SK-N-SH treated with all-trans-retinoic acid at 6 μM for 48 hours (cell line): ENCODE data around the gene SEMA4B.

Source experiments
- ARNTL ChIP-seq: fragments of 450-650 bp; formaldehyde crosslinking; IDR thresholded peaks from 2 replicates; pipeline ENCODE4 v1.5.0; 2020; ENCODE audit warnings: low read depth, mild to moderate bottlenecking, moderate library complexity, borderline replicate concordance
- CREB5 ChIP-seq: fragments of 250-450 bp; sonication (Bioruptor Pico); IDR thresholded peaks from 2 replicates; pipeline ENCODE4 v1.5.1; 2020; ENCODE audit warnings: low read depth, mild to moderate bottlenecking, moderate library complexity
- CSDC2 ChIP-seq: fragments of 250-450 bp; sonication (Bioruptor Pico); IDR thresholded peaks from 2 replicates; pipeline ENCODE4 v1.5.0; 2020; ENCODE audit warnings: mild to moderate bottlenecking, moderate library complexity
- ESRRG ChIP-seq: fragments of 250-450 bp; sonication (Bioruptor Pico); IDR thresholded peaks from 2 replicates; pipeline ENCODE4 v1.6.1; 2021; ENCODE audit warnings: mild to moderate bottlenecking
- GLIS3 ChIP-seq: fragments of 250-450 bp; sonication (Bioruptor Pico); IDR thresholded peaks from 2 replicates; pipeline ENCODE4 v1.5.0; 2020; ENCODE audit warnings: mild to moderate bottlenecking, moderate library complexity
- POU6F1 ChIP-seq: fragments of 250-450 bp; sonication (Bioruptor Pico); IDR thresholded peaks from 2 replicates; pipeline ENCODE4 v1.8.0; 2021; ENCODE audit warnings: low read depth, mild to moderate bottlenecking, moderate library complexity, borderline replicate concordance
- PPARA ChIP-seq: fragments of 250-450 bp; sonication (Bioruptor Pico); IDR thresholded peaks from 2 replicates; pipeline ENCODE4 v1.5.0; 2020; ENCODE audit warnings: mild to moderate bottlenecking, borderline replicate concordance
- TSHZ2 ChIP-seq: fragments of 250-450 bp; sonication (Bioruptor Pico); IDR thresholded peaks from 2 replicates; pipeline ENCODE4 v1.5.0; 2020; ENCODE audit warnings: mild to moderate bottlenecking, moderate library complexity
- ZFP3 ChIP-seq: fragments of 250-450 bp; sonication (Bioruptor Pico); IDR thresholded peaks from 2 replicates; pipeline ENCODE4 v1.5.0; 2020; ENCODE audit warnings: mild to moderate bottlenecking, moderate library complexity
- ZFP30 ChIP-seq: fragments of 450-650 bp; formaldehyde crosslinking; IDR thresholded peaks from 2 replicates; pipeline ENCODE4 v1.5.0; 2022; ENCODE audit warnings: mild to moderate bottlenecking, moderate library complexity
- ZNF70 ChIP-seq: fragments of 450-650 bp; formaldehyde crosslinking; IDR thresholded peaks from 2 replicates; pipeline ENCODE4 v1.5.0; 2020; ENCODE audit warnings: mild to moderate bottlenecking, moderate library complexity
- ZNF8 ChIP-seq: fragments of 450-650 bp; formaldehyde crosslinking; IDR thresholded peaks from 2 replicates; pipeline ENCODE4 v1.5.0; 2020; ENCODE audit warnings: mild to moderate bottlenecking, moderate library complexity
- TF ChIP-seq, protein P1 (sequence below): fragments of 250-450 bp; sonication (Bioruptor Pico); IDR thresholded peaks from 2 replicates; pipeline ENCODE4 v1.8.0; 2020; ENCODE audit warnings: mild to moderate bottlenecking, moderate library complexity, borderline replicate concordance

GRCh38 chr15:90162956-90163355 lies 38.2 kb upstream of the SEMA4B start:
- TF ChIP-seq TSHZ2: no peak
- TF ChIP-seq, protein P1, sequence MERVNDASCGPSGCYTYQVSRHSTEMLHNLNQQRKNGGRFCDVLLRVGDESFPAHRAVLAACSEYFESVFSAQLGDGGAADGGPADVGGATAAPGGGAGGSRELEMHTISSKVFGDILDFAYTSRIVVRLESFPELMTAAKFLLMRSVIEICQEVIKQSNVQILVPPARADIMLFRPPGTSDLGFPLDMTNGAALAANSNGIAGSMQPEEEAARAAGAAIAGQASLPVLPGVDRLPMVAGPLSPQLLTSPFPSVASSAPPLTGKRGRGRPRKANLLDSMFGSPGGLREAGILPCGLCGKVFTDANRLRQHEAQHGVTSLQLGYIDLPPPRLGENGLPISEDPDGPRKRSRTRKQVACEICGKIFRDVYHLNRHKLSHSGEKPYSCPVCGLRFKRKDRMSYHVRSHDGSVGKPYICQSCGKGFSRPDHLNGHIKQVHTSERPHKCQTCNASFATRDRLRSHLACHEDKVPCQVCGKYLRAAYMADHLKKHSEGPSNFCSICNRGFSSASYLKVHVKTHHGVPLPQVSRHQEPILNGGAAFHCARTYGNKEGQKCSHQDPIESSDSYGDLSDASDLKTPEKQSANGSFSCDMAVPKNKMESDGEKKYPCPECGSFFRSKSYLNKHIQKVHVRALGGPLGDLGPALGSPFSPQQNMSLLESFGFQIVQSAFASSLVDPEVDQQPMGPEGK (CRISPR knock-in tag): no peak
- TF ChIP-seq ZFP3 (CRISPR knock-in tag): no peak
- TF ChIP-seq ZNF8 (CRISPR knock-in tag): no peak
- no peak for TF ChIP-seq PPARA (CRISPR knock-in tag)
- no peak for TF ChIP-seq ESRRG
- no peak for TF ChIP-seq POU6F1
- no peak for TF ChIP-seq CSDC2 (CRISPR knock-in tag)
- no peak for TF ChIP-seq GLIS3 (CRISPR knock-in tag)
- TF ChIP-seq ZNF70: no peak
- TF ChIP-seq ARNTL (CRISPR knock-in tag): no peak
- no peak for TF ChIP-seq ZFP30
- no peak for TF ChIP-seq CREB5 (CRISPR knock-in tag)
